COLO668 (cell line): ENCODE results near the gene EPN2.

Experiments used
- DNase-seq: peaks from one replicate; lab custom pipeline; 2025; ENCODE audit not compliant: unreplicated experiment; lab: John Stamatoyannopoulos, UW

EPN2 gene

GRCh38 chr17:19238167-19238505 is 970 bp downstream of the EPN2 start:
- peak; percentile 9 for DNase-seq

DNA sequence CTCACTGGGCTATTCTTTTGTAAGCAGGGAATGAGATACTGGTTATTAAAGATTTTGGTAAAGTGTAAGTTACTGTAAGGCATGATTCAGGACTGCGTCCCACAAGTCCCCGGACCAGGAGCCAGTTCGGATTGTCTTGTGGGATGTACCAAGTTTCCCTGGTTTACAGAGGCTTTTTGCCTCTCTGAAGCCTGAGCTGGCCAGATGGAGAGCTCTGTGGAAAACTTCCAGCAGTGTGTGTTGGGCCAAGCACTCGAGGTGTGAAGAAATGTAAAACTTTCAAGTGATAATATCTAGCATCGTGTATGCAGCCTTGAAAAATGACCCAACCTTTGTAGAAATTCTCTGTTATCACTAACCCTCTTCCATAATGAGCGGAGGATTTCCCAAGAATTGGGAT is 2.4 kb downstream of the EPN2 start:
- DNase-seq: no peak

- DNase-seq: no peak
Observed at GRCh38 chr17:19242323-19242722, 5.2 kb downstream of the EPN2 start.

- no peak for DNase-seq
Observed at GRCh38 chr17:19242926-19243325, 5.8 kb downstream of the EPN2 start.

DNA sequence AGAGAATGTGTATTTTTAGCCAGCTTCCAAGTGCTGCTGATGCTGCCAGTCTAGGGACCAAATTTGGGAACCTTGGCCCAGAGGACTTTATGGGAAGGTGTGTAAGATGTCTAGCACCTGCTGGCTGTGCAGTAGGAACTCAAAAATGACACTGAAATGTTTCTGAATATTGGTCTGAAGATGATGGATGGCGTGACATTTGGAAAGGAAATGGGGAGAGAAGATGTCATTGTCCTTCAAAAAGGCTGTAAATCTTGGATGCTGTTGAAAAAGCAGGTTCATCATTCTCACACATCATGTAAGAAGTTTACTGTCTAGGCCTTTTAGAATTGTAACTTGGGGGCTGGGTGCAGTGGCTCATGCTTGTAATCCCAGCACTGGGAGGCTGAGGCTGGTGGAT is 6.7 kb downstream of the EPN2 start:
- DNase-seq: no peak

DNA sequence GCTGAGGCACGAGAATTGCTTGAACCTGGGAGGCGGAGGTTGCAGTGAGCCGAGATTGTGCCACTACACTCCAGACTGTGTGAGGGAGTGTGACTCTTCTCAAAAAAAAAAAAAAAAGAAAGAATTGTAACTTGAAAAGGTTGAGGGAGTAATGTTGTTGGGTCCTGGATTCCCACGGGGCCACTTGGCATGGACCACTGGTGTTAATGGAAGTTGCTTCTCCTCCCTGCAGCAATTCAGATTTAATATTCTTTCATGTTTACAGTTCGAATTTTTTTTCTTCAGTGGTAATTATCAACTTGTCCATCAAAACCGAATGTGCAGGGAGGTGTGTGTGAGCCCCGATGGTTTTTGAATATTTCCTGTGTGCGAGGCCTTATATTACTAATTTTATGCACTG is 7.2 kb downstream of the EPN2 start:
- no peak for DNase-seq

DNA sequence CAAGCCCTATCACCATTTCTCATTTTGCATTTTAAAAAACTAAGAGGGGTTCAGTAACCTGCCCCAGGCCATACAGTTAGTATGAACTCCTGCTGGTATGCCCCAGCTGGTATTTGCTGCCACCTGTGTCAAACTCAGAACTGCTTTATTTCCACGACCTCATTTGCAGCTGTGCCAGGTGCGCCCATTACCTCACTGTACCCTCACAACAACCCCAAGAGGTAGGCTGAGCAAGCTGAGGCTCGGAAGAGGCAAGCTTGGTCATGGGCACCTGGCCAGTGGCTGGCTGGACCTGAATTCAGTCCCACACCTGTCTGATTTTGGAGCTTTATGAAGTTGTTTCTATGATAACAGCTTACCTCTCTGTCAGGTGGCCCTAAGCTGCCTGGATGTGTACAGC is 7.6 kb downstream of the EPN2 start:
- DNase-seq: peak; percentile 41

GRCh38 chr17:19247473-19247872 is 10.3 kb downstream of the EPN2 start:
- DNase-seq: no peak

- no peak for DNase-seq
Observed at GRCh38 chr17:19248151-19248927, 11.2 kb downstream of the EPN2 start.

GRCh38 chr17:19248928-19249574 is 11.9 kb downstream of the EPN2 start:
- DNase-seq: no peak

- DNase-seq: no peak
Observed at GRCh38 chr17:19249681-19250080, 12.5 kb downstream of the EPN2 start.

DNA sequence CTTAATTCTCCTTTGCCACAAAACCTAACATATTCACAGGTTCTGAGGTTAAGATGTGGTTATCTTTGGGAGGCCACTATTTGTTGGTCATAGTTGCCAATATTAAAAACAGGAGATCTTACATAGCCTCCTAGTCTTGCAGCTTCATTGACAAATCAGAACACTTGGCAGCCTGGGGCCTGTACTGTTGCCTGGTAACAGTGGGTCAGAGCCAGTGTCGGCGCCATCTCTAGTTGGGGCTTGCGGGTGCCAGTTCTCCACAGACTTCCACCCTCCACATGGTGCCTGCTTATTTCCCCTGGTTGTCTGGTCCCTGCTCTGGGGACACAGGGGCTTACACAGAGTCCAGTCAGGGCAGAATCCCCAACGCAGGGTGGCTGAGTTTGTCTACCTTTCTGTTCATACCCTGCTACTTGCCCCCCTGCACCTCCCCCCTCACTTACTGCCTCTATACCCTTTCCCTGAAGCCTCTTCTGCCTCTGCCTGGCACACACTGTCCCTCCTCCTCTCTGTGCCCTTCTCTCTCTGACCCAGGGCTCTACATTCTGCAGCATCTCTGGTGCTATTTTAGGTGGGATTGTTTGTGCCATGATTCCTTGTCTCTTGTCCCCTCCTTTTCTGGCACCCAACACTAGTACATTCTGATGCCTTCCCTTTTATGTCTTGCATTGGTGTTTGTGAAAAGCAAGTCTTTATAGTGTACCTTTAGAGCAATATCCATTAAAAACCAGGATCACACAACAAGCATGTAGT is 13.4 kb downstream of the EPN2 start:
- no peak for DNase-seq

DNA sequence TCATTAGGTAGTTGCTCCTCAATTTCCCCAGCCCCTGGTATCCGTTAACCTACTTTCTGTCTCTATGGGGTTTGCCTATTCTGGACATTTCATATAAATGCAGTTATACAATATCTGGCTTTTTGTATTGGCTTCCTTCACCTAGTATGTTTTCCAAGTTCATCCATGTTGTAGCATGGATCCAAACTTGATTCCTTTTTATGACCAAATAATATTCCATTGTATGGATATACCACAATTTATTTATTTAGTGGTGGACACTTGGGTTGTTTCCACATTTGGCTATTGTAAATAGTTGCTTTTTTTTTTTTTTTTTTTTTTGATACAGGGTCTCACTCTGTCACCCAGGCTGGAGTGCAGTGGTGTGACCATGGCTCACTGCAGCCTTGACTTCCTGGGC is 15.9 kb downstream of the EPN2 start:
- no peak for DNase-seq

- no peak for DNase-seq
Observed at GRCh38 chr17:19254651-19255050, 17.5 kb downstream of the EPN2 start.

- no peak for DNase-seq
Observed at GRCh38 chr17:19255279-19255678, 18.1 kb downstream of the EPN2 start.

- no peak for DNase-seq
Observed at GRCh38 chr17:19258371-19258770, 21.2 kb downstream of the EPN2 start.

- peak; percentile 0 for DNase-seq
Observed at GRCh38 chr17:19260958-19261357, 23.8 kb downstream of the EPN2 start.

DNA sequence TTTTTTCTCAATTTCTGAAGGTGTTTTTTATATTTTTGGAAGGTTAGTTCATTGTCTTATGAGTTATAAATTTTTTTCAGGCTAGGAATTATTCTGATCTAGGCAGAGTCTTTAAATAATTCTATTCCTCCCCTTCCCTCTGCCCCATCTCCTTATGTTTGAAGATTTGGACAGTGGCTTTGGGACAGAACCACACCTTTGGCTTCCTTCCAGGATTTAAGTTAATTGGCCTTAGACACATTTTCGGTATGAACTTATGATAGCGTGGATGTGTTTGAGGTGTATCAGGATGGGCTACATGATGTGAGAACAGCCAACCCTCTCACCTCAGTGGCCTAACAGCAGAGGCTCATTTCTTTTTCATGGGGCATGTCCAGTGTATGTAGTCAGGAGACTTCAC is 24.3 kb downstream of the EPN2 start:
- no peak for DNase-seq

DNA sequence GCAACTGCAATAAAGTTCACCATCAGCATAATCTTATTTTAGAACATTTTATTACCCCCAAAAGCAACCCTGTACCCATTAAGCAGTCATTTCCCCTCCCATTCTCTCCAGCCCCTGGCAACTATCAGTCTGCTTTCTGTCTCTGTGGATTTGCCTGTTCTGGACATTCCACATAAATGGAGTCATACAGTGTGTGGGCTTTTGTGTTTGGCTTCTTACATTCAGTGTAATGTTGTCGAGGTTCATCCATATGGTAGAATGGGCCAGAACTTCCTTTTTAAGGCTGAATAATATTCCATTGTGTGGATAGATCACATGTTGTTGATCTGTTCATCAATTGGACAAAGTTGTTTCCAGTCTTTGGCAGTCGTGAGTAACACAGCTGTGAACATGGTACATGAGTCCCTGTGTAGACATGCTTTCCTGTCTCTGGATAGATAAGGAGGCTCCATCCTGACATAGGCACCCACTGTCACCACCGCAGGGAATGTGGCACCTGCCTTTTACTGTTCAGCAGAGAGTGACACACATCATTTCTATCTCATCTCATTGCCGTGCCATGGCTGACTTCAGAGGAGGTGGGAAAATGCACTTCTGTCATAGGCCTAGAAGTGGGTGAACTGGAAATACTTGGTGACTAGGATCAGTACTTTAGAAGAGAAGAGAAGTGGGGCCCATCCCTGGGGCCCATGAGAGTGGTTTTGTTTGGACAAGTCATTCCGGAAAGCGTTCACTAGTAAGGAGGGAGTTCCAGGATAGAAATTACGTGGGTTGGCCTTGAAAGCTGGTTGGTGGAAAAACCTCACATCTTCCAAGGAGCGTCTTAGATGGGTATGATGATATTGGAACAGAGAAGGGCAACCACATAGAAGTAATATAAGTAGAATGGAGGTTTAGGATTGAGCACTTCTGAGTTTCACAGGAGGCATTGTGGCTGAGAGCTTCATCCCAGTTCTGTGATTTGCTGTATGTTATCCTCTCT is 25.8 kb downstream of the EPN2 start:
- DNase-seq: no peak

DNA sequence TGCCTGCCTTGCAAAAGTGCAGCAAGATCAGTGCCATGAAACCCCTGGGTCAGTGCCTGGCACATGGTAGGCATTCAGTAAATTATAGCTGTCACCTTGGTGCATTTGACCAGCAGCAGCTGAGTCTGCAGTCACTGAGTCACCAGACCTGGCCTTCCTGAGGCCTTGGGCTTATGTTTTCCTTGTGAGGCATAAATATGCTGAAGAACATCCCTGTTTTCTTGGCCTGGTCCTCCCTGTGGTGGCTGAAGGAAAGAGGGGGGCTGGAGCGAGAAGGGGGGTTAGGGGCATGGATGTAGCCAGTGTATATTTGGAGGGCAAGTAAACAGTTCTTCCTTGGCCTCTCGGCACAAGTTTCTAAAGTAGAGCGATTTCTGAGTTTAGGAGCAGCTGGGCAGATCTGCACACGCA is 26.5 kb downstream of the EPN2 start:
- no peak for DNase-seq

DNA sequence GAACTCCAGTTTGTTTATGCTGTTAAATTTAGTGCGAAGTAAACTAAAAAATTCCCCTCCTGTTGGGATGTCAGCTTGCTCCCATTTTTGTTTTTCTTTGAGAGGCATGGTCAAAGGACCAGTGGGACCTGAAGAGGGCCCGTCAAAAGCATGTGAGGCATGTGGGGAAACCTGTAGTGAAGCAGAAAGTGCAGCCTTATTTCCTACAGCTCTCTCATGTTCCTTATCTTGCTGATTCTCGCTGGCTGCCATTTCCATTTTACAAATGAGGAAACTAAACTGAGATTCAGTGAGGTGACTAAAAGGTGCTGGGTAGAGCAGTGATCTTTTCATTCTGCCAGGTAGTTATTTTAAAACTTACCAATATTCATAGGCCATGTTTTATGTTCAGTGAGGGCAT is 27.1 kb downstream of the EPN2 start:
- no peak for DNase-seq
